GM15510 (cell line): ENCODE data around the gene FBXO30.

Source experiments
- POLR2A ChIP-seq: IDR thresholded peaks from 3 replicates; pipeline ENCODE4 v1.6.1; 2011; ENCODE audit warnings: borderline replicate concordance; ENCODE audit not compliant: insufficient read length; ENCODE audit errors: extremely low read depth

The FBXO30 gene

DNA sequence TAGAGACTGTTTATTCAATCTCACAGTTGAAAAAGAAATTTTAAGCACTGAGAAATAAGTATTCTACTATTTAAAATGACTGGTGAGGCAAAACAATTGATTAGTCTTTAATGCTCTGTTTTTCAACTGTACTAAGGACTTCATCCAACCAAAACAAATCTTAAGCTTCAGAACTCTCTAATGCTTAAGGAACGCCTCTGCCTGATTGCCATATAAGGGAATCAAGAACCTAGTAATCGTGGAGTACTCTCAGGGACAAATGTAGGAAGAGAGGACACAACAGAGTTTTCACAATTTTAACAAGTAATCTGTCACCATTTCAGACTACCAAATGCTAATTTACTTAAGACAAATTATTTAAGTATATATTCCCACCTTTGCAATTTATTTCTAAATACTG, 16.1 kb downstream of the FBXO30 start:
- no peak for TF ChIP-seq POLR2A

DNA sequence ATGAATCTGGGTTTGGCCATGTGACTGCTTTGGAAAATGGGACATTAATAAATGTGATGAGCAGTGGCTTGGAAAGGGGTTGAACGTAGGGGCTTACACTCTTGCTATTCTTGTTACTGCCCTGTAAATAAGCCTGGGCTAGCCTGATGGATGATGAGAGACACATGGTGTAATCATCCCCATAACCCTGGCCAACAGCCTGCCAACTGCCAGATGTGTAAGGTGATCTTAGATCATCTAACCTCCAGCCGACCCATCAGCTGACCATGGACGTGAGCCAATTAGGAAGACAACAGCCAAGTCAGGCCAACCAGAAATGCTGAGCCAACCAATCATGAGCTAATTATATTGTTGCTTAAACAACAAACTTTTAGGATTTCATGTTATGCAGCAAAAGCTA, 25.2 kb downstream of the FBXO30 start:
- no peak for TF ChIP-seq POLR2A

DNA sequence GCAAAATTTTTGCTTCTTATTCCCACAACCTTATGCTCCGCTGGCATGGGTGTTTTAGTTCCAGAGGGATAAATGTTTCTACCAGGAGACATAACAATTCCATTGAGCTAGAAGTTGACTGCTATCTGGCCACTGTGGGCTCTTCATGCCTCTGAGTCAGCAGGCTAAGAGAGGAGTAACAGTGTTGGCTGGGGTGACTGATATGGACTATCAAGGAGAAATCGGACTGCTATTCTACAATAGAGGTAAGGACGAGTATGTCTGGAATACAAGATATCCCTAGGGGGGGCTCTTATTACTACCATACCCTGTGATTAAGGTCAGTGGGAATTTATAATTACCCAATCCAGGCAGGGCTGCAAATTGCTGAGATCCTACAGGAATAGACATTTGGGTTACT, 26.9 kb downstream of the FBXO30 start:
- TF ChIP-seq POLR2A, result no peak

- TF ChIP-seq POLR2A, result no peak
These were observed 29.9 kb downstream of the FBXO30 start for GRCh38 chr6:145784683-145785082.

DNA sequence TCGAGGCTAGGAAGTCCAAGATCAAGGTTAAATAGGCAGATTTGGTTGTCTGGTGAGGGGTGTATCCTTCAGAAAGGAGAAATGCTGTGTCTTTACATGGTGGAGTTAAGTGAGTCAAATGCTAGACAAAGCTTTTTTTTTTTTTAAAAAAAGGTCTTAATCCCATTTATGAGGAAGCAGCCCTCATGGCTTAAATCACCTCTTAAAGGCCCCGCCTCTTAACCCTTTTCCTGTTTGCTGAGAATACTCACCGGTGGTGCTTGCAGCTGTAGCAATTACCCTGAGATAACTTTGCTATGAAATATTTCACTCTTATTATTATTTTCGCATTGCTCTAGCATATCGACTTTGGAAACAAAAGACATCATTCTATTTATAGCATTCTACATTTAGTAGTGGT, 30.8 kb downstream of the FBXO30 start:
- no peak for TF ChIP-seq POLR2A

- no peak for TF ChIP-seq POLR2A
These were observed 41.7 kb downstream of the FBXO30 start for GRCh38 chr6:145772846-145773245.

GRCh38 chr6:145765449-145765848, 49.1 kb downstream of the FBXO30 start:
- no peak for TF ChIP-seq POLR2A

GRCh38 chr6:145763742-145764141, 50.9 kb downstream of the FBXO30 start:
- no peak for TF ChIP-seq POLR2A

DNA sequence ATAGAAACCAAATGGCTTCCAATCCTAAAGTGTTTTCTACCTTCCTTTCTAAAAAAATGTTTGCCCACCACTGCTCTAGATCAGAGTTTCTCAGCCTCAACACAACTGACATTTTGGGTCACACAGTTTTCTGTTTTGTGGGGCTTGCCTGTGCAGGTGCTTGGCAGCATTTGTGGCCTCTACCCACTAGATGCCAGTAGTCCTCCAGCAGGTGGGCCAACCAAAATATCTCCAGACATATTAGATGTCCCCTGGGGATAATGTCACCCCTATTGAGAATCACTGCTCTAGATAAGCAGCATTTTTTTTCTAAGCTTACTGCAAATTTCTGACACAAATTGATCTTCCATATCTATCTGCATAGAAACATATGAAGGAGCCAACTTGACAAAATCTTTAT, 53.0 kb downstream of the FBXO30 start:
- no peak for TF ChIP-seq POLR2A

- TF ChIP-seq POLR2A, result no peak
These were observed 56.5 kb downstream of the FBXO30 start for GRCh38 chr6:145758113-145758512.

DNA sequence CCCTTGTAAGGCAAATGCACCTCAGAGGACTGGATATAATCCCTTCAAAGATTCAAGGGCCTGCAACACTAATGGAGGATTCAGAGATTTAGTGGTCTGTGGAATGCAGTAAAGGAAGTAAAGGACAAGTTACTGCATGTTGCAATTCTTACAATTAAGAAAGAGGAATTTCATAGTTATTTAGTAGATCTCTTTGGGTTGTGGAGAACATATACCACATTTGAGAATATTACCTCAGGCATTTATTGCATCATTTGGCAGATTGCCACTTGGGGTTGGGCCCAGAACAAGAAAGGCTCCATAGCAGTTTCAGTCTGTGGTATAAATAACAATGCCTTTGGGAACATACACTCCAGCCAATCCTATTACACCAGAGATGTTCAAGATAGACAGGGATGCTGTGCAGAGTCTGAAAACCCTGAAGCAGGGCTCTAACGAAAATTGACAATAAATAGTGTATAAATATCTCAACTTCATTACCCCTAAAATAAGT, 58.4 kb downstream of the FBXO30 start:
- TF ChIP-seq POLR2A, result no peak

GRCh38 chr6:145755682-145756081, 58.9 kb downstream of the FBXO30 start:
- no peak for TF ChIP-seq POLR2A

DNA sequence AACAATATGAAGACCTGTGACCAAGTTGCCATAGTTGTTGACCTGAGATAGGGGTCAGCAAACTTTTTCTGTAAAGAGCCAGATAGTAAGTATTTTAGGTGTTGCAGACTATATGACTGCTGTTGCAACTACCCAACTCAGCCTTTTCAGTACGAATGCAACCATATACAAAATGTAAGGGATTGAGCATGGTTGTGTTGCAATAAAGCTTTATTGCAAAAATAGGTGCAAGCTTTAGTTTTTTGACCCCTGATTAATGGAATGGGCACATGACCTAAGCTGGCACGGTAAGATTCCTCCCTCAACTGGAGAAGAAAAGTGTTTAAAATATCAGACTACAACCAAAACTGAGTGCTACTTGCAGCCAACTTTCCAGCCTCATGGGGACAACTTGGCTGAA, 62.0 kb downstream of the FBXO30 start:
- no peak for TF ChIP-seq POLR2A

DNA sequence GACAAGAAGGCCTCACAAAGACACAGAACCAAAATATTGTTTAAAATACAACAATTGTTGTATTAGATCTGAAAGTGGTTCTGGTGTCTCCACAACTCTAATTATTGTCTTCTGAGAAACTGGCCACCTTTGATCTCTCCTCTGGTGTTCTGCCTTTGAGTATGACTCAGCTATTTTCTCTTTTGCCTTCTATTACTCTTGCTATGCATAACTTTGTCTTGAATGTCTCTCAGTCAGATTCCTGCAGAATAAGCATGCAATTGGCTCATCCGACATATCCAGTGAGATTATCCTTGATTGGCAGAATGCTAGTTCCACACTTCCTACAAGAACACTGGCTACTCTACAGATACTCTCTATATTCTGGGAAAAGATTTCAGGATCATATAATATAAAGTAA, 65.0 kb downstream of the FBXO30 start:
- no peak for TF ChIP-seq POLR2A

DNA sequence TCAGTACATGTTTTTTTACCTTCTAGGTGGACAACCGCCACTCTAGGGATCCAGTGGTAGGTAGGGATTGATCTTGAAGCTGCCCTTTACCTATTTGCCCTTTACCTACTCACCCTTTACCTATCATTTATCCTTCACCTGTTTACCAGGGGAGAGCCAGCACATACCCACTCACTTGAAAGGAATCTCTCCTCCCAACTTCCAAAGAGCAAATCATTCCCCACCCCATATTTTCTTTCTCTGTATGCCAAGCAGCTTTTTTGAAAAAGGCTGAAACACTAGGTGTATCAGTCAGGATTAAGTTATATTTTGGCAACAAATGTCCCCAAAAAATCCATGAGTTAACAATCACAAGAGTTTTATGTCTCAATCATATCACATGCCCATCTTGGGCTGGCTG, 68.7 kb downstream of the FBXO30 start:
- no peak for TF ChIP-seq POLR2A

GRCh38 chr6:145744619-145745018, 70.0 kb downstream of the FBXO30 start:
- TF ChIP-seq POLR2A, result no peak
